Fibroblast of upper back skin (primary cell): Measurements from ENCODE around the gene DROSHA.

Source experiments
- DNase-seq: peaks from one replicate; pipeline ENCODE4 v3.0.0-alpha.2; 2013

DROSHA gene

DNA sequence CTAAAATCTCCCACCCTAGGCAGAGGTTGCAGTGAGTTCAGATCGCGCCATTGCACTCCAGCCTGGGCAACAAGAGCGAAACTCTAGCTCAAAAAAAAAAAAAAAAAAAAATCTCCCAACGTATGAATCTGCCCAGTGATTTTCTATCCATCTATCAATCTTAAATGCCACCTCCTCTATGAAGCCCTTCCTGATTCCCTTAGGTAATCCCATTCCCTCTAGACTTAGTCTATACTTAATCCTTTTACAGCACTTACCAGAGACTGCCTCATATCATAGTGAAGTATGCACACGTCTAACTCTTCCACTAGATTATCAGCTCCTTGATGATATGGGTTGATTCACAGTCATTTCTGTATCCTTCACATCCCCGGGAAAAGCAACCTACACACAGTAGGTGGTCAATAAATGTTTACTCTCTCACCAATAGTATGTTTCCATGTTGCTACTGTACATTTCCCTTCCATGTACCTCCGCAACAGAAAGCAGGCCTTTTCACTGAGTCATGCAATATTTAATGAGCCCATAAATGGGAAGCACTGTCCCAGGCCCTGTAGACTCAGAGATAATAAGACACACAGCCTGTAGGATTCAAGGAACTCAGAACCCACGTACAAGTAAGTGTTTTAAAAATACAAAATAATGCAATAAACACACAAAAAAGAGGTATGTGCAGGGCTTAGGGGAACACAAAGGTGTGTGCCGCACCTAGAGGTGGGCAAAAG is 1.2 kb downstream of the DROSHA start:
- no peak for DNase-seq

DNA sequence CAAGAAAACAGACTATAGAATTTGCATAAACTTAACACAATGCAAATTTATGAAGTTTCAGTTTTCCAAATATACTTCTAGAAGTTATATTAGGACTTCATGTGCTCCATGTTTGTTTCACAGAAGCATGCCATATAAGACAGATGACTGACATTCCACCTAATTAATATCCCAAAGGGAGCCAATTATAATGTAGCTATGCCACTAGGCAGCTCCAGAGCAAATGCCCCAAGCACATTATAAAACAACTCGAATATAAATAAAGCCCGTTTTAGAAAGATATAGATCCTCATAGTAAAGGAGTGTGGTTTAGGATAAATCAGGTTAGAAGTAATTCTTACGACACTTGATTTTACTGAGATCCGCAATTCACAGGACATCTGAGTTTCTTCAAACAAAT is 8.9 kb downstream of the DROSHA start:
- DNase-seq = no peak

DNA sequence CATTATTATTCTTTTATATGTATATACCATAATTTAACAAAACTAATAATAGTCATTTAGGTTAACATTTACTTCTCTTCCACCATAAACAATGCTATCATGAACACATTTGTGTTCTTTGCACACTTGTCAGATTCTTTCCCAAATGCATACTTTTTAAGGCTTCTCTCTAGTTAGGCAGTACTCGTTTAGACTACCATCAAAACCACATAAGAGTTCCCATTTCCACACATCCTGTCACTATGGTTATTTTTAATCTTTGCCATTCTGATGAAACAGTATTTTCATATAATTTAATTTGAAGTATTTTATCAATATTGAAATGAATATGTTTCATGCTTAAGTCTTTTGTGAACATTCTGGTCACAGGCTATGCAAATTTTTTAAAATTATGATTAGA is 15.1 kb downstream of the DROSHA start:
- no peak for DNase-seq

DNA sequence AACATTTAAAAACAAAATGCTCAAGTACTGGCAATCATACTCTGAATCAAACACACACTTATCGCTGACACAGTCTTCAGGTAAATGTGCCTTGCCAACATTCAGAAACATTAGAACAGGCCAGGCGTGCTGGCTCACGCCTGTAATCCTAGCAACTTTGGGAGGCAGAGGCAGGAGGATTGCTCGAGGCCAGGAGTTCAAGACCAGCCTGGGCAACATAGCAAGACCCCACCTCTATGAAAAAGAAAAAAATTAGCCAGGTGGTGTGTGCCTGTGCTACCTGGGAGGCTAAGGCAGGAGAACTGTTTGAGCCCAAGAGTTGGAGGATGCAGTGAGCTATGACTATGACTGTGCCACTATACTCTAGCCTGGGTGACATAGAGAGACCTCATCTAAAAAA is 20.6 kb downstream of the DROSHA start:
- DNase-seq = no peak

DNA sequence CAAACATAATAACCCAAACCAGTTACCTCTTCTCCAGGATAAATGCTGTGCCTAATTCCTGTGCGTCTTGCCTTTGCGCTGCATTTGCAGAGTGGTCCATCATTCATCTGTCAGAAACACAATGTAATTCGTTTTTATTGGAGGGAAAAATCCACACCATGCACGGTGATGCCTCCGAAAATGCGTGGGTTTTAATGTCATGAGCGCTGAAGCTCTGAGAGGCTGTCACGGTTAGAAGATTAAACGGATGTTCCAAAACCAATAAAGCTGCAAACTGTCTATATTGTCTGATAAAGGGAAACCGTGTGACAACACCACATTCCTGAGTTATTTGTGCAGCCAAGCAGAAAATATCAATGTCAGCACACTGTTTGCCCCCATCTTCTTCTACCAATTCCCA is 27.4 kb downstream of the DROSHA start:
- DNase-seq = no peak

DNA sequence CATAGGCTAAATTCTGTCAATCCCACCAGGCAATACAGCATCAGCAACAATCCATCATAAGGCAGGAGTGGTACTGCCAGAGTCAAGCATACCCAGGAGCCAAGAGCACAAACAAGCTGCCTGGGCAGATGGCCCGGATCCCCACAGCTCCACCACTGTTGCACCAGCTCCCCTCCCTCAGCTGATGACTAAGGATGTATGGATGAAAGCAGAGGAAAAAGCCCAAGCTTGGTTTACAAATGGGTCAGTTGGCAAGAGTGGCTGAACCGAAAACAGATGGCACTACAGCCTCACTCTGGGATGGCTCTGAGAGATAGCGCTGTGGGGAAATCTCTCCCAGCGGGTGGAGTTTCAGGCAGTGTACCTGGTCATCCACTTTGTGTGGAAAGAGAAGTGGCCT is 29.4 kb downstream of the DROSHA start:
- no peak for DNase-seq

DNA sequence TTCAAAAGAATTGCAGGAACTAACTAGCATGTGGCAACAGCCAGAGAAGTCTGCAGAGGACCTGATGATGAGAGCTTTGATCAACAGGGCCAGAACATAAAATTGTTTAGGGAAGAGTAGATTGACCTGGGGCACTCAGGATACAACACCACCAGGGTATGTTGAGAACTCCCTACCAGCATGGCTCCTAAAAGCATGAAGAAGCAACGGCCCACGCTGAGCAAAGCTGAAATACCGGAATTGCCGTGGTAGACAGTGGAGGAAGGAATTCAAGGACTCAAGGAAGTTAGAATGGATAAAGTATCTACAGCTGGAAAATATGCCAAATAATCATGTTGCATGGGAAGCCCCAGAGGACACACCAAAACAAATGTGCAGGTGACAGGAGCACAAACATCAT is 31.6 kb downstream of the DROSHA start:
- no peak for DNase-seq

DNA sequence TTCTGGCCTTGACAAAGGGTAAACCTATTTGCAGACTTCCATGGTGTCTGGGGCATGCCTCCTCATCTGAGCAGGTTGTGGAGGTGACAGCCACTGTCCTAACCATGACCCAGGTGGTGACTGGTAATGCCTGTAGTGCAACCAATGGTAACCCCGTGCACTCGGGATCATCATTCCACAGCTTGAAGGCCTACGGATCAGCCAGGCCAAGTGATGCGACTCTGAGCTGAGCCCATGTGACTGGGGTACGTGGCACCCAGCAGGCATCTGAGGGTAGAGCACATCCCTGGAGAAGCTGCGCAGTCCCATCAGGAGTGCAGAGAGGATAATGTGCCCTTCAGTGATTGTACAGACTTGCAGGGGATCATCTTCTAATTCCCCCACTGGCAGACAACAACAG is 35.0 kb downstream of the DROSHA start:
- DNase-seq = no peak

DNA sequence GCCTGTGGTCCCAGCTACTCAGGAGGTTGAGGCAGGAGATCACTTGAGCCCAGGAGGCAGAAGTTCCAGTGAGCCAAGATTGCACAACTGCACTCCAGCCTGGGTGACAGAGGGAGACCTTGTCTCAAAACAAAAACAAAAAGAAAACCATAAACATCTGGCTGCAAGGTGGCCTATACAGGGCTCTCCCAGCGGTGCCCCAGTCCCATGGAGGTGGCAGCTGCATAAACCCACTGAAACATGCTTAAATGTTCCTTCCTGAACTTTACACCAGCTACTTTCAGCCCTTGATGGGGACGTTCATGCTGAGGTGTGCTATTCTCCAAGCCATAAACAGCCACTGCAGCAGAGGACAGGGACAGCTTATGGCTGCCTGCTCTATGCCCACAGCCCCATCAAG is 35.6 kb downstream of the DROSHA start:
- DNase-seq = no peak

DNA sequence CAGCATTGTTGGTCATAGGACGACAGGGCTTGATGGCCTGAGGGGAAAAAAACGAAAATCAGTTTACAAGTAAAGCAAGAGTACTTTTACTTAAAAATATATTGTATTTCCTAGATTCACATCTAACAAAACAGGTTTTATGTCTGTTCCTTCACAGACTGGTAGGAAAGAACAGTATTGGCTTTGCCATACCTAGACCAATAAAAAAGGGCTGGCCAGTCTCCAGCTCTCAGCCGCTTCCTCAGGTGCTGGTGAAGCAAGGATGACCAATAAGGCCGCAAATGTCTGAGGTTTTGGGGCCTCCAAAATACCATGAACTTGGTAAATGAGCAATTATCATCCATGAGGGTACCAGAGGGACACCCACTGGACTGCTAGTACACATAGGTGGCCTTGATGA is 36.6 kb downstream of the DROSHA start:
- DNase-seq = no peak

DNA sequence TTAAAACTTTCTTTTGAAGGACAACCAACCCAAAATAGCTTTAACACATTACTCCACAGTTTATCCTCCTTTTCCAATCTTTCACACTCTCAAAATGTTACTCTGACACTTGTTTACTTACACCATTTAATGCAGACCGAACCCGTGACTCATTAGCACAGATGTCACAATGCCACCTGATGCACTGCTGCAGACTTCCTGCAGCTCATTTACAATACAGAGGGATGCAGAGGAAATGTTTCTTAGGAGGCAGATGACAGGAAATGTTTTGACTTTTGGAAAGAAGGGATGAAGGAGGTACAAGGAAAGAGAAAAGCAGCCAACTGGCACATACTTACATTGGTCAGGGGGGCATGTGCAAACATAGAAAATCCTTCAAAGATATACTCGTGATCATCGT is 39.0 kb downstream of the DROSHA start:
- no peak for DNase-seq

DNA sequence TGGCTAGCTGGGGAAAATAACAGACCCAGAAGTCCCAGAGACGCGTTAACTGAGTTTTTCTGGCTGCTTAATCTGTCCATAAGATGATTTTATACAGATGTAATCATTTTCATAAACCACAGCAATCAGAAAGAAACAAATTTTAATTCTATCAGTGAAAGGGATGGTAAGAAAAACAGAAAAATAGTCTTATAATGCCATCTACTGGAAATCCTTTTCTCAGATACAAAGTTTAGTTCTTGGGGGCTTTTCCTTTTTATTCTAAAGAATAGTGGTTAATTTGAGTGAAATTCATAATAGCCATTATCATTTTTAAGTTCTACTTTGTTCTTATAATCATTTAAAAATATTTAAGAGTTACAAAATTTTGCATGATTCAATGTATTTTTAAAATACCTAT is 44.4 kb downstream of the DROSHA start:
- DNase-seq = no peak

DNA sequence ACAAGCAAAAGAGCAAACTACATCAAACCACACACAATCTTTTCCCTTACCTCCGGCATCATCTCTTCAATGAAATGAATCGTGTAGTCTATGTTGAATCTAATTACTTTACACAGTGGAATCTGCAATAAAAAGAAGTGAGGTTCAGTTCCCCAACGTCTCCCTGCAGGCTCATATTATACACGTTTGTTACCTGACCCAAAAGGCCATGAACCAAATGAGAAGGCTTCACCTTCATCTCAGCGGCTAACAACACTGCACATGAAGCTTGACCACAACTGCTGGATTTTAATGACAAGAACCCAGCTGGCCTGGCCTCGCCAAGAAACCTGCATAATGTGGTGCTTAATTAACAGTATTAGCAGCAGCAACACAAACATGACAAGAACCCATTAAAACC is 45.5 kb downstream of the DROSHA start:
- DNase-seq = no peak

DNA sequence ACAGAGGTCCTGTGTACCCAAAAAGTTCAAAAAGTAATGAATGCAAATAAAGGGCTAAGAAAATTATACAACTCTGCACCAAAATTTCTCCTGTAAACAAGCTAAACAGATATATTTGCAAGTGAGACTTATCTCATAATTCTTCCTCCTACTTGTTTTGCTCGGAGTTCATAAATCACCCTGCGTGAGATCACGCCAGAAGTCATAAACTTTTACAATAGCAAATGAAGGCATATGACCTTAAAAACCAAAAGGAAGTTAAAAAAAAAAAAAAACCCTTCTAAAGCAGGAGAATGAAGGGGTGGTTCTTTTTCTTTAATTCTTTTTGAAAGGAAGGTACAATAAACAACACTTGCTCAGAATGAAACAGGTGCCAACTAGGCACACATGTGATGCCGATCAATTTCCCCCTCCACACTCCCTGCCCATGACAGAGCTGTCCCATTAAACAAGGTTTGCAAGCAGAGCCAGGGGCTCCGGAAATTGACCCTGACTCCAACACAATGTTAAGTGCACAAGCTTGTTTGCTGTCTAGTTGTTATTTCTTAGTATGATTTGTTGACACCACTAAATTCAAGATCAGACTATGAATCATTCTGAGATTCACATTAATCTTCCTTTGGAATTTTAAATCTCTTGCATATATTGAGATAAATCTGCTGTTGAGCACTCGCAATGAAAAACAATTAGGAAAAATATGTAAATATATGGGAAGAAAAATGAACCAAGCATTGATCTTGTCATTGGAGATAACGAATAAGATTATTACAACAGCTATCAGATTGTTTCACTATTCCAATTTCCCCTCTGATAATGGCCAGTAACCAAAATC is 46.3 kb downstream of the DROSHA start:
- DNase-seq = no peak

DNA sequence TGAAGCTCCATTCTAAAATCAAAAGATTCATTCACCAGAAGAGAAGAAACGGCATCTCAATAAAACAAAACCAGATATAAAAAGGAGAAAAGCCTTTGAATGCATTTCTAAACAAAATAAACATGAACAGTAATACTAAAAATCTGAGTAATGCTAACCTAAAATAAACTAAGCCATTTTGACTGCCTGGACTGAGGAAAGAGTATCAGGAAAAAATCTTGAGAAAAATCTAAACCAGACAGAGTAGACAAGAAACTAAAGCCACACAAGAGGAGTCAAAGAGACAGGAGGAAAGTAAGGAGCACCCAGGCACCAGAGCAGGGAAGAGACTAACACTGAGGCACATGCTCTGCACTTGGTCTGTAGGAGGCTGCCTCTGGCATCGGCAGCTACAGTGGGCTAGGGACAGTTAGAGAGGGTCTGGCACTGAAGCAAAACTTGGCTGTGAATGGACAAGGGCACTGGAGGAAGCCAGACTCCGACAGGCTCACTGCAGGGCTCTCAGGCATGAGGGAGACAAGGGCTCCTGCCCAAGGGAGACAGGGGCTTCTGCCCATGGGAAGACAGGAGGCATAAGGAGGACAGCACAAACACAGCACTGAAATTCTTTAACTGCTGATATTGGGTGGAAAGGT is 50.2 kb downstream of the DROSHA start:
- DNase-seq = no peak

DNA sequence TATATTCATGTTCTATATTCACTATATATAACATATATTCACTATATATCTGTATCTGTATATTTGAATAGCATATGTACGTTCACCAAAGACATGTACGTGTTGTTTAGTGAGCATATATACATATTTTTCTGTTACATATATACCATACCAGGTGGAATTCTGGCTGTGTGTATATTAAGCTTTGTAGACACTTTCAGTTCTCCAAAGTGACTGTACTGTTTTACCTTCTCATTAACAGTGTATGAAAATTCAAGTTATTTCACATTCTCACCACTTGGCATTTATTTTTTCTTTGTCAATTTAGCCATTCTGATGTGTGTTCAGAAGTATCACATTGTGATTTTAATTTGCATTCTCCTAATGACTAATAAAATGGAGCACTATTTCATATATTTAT is 52.2 kb downstream of the DROSHA start:
- no peak for DNase-seq

DNA sequence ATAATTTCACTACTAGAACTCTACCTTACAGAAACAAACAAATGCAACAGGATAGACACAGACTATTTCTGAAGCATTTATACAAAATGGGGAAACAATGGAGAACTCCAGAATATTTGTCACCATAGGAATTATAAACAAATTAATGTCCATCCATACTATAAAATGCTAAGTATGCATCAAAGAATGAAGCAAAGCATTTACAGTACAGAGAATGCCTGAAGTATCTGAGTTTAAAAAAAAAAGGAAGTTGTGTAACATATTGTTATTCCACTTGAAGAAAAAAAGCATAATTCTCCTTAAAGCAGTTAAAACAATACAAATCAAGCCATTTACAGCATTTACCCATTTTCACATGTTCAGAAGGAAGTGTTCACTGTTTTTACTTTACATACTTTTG is 53.0 kb downstream of the DROSHA start:
- DNase-seq = peak; percentile 32

DNA sequence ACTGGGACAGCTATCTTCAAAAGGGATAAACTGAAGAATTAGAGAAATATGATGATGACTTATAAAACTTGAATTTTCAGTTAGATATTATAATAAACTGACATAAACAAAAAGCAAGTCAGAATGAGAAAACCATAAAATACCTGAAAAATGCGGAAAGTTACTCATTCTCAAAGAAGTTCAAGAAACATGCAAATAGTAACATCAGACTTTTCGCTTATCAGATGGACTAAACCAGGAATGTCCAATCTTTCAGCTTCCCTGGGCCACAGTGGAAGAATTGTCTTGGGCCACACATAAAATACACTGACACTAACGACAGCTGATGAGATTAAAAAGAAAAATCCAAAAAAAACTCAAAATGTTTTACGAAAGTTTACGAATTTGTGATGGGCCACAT is 53.9 kb downstream of the DROSHA start:
- DNase-seq = no peak

DNA sequence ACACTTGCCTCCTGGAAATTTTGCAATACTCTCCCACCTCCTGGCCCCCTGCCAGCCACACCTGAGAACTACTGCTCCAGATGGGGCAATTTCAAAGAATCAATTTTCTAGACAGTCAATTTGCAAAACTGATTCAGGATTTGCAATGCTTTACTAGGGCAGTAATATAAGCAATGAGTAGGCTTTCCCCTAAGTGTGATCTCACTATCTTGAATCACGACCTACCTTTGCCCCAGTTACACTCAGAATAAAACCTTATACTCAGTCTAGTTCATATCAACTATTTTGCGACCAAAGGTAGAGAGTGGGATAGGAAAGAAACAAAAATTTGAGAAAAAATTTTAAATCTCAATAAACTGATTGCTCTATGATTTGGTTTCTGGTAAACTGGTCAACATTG is 54.4 kb downstream of the DROSHA start:
- DNase-seq = no peak

DNA sequence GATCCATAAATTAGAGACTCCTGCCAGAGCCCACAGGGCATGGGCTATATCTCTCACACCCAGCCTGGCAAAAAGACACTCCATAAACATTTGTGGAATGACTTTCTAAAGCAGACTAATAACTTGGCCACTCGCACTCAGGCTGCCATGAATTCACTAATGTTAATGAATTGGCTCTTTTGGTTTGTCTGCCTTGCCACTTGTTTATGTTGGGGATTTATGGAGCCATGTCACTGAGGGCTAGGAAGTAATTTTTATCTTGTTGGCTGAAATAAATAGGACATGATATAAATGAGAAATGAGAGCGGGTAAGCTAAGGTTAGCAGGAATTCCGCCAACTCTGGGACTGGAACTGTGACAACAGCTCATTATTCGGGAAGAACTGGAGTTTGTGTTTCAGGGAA is 55.2 kb downstream of the DROSHA start:
- DNase-seq = no peak

DNA sequence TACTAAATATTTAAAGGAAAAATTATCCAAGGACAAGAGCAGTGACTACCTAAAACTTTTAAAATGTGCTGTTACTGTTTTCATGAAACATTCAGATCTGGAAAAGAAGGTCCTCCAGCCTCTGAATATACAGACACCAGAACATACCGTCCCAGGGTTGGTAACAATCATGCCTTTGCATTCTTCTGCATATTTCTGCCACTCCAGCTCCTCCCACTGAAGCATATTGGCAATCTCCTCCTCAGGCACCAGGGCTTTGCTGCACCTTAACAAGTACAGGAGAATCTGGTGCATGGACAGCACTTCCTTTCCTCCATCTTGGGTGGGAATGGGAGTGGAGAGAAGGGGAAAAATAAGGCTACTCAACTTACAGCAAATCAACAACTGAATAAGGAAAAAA is 60.0 kb downstream of the DROSHA start:
- DNase-seq = no peak

DNA sequence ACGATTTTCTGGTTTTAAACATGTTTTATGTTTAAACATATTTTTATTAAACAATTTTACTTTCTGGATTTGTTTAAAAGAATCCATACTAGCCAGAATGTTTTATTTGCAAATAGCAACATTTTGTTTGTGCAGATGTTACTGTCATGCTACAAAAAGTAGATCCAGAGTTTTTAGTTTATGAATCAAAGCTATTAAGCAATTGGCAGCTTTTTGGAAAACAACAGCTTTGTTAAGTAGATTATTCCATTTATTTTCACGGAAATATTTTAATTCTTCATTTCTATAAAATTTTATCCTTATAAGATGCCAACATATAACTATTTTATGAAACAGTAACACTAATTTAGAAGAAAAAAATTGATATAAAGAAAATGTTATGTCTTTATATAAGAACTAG is 60.9 kb downstream of the DROSHA start:
- no peak for DNase-seq

DNA sequence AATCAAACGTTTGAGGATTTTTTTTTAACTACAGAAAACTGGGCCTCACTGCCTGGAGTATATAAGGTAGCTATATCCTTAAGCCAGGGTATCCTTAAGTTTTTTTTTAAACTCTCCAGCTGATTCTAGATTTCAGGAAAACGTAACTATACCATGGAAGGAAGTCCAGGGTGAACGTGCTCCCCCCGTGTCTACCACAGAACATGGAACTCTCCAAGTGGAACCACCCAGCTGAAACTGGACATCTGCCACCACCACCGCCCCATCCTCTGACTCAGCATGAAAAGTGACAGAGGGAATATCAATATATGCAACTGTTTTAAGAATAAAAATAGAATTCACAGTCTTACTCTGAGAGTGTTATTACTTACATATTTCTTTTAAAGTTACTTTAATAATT is 61.3 kb downstream of the DROSHA start:
- peak; percentile 59 for DNase-seq

DNA sequence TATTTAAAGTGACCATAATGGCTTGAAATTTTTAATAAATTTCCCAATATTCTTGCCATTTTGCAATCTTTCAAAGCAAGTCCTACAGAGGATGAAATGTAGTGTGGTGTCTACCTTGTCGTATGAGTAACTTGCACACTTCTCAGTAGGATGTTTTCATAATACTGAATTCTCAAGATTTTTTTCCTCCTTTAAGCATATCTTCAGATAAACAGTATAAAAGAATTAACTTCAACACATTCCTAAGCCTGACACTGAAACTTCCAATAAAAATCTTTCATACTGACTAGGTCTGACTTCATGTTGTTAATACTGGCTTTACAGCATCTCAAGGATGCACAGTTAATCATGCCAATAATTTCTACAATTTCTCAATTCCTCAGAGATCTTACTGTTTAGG is 62.0 kb downstream of the DROSHA start:
- peak; percentile 24 for DNase-seq
